NCI-H345 treated with DMSO at 0.1 percent for 48 hours (cell line): ENCODE data around the gene DLL1.
"Not testable (repeated sequence)": the region's sequence is repeated elsewhere in the genome, so short reads cannot be mapped to it uniquely, and the experiment has no call there.

Experiments used
- DNase-seq: peaks from one replicate; lab custom pipeline; 2025; ENCODE audit not compliant: unreplicated experiment; lab: John Stamatoyannopoulos, UW

The DLL1 gene

GRCh38 chr6:170290296-170291128 lies at the start of gene DLL1:
DLL1 (minus strand) TSS chr6:170291078; CDS start chr6:170290139, 939 bp downstream.
- peak; percentile 31 for DNase-seq

- DNase-seq = not testable (repeated sequence)
Measured at GRCh38 chr6:170335199-170335598, 44.3 kb upstream of the DLL1 start.

GRCh38 chr6:170329321-170329720 lies 38.4 kb upstream of the DLL1 start:
- no peak for DNase-seq

- DNase-seq = no peak
Measured at GRCh38 chr6:170317718-170318117, 26.8 kb upstream of the DLL1 start.

- DNase-seq = no peak
Measured at GRCh38 chr6:170317076-170317475, 26.2 kb upstream of the DLL1 start.

GRCh38 chr6:170316071-170316470 lies 25.2 kb upstream of the DLL1 start:
- DNase-seq = no peak

- no peak for DNase-seq
Measured at GRCh38 chr6:170314983-170315382, 24.1 kb upstream of the DLL1 start.

- no peak for DNase-seq
Measured at GRCh38 chr6:170313716-170314295, 22.9 kb upstream of the DLL1 start.

- DNase-seq = no peak
Measured at GRCh38 chr6:170312876-170313275, 22.0 kb upstream of the DLL1 start.

- DNase-seq = no peak
Measured at GRCh38 chr6:170311696-170312095, 20.8 kb upstream of the DLL1 start.

- no peak for DNase-seq
Measured at GRCh38 chr6:170308761-170309160, 17.9 kb upstream of the DLL1 start.

- no peak for DNase-seq
Measured at GRCh38 chr6:170307080-170307545, 16.2 kb upstream of the DLL1 start.

- DNase-seq = peak; percentile 83
Measured at GRCh38 chr6:170306324-170307079, 15.6 kb upstream of the DLL1 start, which contains the start of gene FAM120B. FAM120B (plus strand) TSS chr6:170306758; CDS start chr6:170317391, 10,633 bp downstream.

- DNase-seq = no peak
Measured at GRCh38 chr6:170305805-170306323, 15.0 kb upstream of the DLL1 start.

- no peak for DNase-seq
Measured at GRCh38 chr6:170301184-170301583, 10.3 kb upstream of the DLL1 start.

GRCh38 chr6:170298688-170299087 lies 7.8 kb upstream of the DLL1 start:
- DNase-seq = no peak

- no peak for DNase-seq
Measured at GRCh38 chr6:170297576-170298330, 6.9 kb upstream of the DLL1 start.

GRCh38 chr6:170296746-170297575 lies 6.1 kb upstream of the DLL1 start:
- DNase-seq = peak; percentile 80

- peak; percentile 47 for DNase-seq
Measured at GRCh38 chr6:170296423-170296745, 5.5 kb upstream of the DLL1 start.
